CD1c-positive myeloid dendritic cell (primary cell): Measurements from ENCODE around the gene VWA3A.
"Not testable (repeated sequence)": the region's sequence is repeated elsewhere in the genome, so short reads cannot be mapped to it uniquely, and the experiment has no call there.

Experiments
- DNase-seq: peaks from one replicate; pipeline ENCODE4 v3.0.0-alpha.2; 2016; ENCODE audit errors: extremely low spot score

VWA3A gene

GRCh38 chr16:22183335-22183734 is 91.0 kb downstream of the VWA3A start:
- no peak for DNase-seq

- DNase-seq = no peak
Observed at GRCh38 chr16:22183901-22184614, 91.7 kb downstream of the VWA3A start.

GRCh38 chr16:22184615-22184968 is 92.3 kb downstream of the VWA3A start:
- DNase-seq = no peak

- DNase-seq = no peak
Observed at GRCh38 chr16:22186517-22186916, 94.2 kb downstream of the VWA3A start.

GRCh38 chr16:22188267-22188594 is 95.9 kb downstream of the VWA3A start:
- DNase-seq = no peak

GRCh38 chr16:22188595-22189442 is 96.5 kb downstream of the VWA3A start:
- DNase-seq = peak; percentile 81

GRCh38 chr16:22189473-22190080 is 97.2 kb downstream of the VWA3A start:
- DNase-seq = no peak

DNA sequence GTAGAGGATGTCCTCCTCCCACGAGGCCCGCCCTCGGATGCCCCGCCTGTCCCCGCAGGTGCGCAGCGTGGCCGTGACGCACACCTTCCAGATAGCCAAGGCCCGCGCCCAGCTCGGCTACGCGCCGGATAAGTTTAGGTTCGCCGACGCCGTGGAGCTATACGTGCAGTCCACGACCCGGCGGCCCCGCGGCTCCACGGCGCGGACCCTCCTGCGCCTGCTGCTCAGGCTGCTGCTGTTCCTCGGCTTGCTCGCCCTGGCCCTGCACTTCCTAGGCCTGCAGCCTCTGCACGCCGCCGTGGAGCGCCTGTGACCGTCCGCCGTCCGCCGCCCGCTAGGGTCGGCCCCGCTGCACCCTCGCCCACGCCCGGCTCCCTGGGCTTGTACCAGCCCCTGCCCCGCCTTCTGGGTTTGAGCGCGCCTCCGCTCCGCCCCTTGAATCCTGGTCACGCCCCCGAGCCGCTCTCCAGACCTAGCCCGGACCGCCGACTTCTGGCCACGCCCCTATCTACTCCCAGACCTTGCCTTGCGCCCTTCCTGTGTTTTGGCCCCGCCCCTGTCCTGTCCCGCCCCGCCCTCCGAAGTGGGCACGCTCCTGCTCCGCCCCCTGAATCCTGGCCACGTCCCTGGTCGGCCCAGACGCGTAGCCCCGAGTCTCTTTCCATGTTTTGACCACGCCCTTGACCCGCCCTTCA is 97.9 kb downstream of the VWA3A start:
- DNase-seq = peak; percentile 99

DNA sequence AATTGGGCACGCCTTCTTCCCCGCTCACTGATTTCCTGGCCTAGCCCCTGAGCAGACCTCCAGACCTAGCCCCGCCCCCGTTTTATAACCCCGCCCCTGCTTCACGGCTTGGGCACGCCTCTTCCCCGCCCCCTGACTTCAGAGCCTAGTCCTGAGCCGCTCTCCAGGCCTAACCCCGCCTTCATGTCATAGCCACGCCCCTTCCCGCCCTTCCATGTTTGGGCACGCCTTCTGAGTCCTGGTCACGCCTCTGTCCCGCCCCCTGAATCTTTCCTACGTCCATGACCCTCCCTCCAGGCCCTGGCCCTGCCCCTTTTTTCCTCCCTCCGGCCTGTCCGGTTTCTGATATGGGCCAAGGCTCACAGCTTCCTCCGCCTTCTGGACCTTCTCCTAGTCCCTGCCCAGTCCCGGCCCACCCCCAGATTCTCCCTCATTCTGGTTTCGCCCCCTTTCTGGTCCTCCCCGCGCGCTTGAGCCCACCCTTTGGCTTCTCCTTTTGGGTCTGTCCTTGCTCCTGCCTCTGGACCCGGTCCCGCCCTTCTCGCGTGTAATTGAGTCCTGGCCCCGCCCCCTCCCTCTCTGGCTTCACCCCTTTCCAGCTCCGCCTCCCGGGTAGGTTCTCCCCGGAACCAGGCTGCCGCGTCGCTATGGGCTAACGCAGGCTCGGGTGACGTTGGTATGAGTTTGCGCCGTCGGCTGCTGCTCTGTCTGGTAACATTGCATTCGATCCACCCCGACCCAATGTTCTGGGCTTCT is 98.6 kb downstream of the VWA3A start:
- DNase-seq = peak; percentile 99

GRCh38 chr16:22191532-22192260 is 99.4 kb downstream of the VWA3A start:
- peak; percentile 29 for DNase-seq

GRCh38 chr16:22192261-22193062 is 100.1 kb downstream of the VWA3A start:
- peak; percentile 73 for DNase-seq

GRCh38 chr16:22193063-22193411 is 100.7 kb downstream of the VWA3A start:
- DNase-seq = no peak

- peak; percentile 74 for DNase-seq
Observed at GRCh38 chr16:22194707-22195444, 102.5 kb downstream of the VWA3A start.

GRCh38 chr16:22195445-22195694 is 103.0 kb downstream of the VWA3A start:
- DNase-seq = no peak

DNA sequence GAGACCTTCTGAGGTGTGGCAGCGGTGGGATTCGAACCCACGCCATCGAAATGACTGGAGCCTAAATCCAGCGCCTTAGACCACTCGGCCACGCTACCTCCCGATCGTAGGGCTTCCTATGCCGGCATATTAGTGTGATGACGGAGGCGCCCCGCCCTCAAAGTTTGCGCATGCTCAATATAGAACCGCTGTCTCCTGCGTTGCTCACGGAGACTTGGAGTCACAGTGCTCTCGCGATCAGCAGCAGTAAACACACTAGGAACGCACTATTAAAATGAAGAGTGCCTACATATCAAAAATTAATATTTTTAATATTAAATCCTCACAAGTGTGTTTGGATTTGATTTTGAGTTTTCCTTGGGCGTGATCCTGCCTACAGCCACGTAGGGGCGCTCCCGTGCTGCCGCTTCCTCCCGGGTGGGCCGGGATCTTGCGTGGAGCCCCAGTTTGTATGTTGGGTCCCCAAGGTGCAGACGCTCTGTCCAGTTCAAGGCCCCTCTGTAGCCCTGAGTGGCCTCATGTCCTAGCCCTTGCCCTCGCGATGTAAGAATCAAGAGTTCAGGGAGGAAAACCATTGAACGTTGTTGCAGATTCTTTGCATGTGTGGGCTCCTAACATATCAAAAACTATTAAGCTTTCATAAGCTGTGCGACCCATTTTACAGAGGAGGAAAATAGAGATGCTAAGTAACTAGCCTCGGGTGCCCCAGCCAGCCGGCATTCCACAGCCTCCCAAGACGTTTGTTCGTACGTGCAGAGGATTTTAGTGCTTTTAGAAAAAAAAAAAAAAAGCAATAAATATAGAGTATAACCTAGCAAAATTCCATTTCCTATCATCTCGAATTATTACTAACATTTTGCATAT is 103.6 kb downstream of the VWA3A start:
- DNase-seq = peak; percentile 96

GRCh38 chr16:22196559-22197168 is 104.3 kb downstream of the VWA3A start:
- not testable (repeated sequence) for DNase-seq

GRCh38 chr16:22198547-22199293 is 106.4 kb downstream of the VWA3A start:
- peak; percentile 9 for DNase-seq

GRCh38 chr16:22202261-22202637 is 109.9 kb downstream of the VWA3A start:
- no peak for DNase-seq
